HUES48 (cell line): Measurements from ENCODE around the gene ITPR3.

Experiments
- H3K27ac ChIP-seq: one replicate; pipeline ENCODE4 v1.7.0; 2013; ENCODE audit warnings: low read depth, low read length, inconsistent platforms
- H3K27me3 ChIP-seq: 2 replicates; pipeline ENCODE4 v1.6.1; 2013; ENCODE audit warnings: mild to moderate bottlenecking, low read length; ENCODE audit not compliant: control insufficient read depth, insufficient read depth
- H3K36me3 ChIP-seq: 2 replicates; pipeline ENCODE4 v1.6.1; 2013; ENCODE audit warnings: low read length; ENCODE audit not compliant: control insufficient read depth, insufficient read depth
- H3K4me1 ChIP-seq: 2 replicates; pipeline ENCODE4 v1.6.1; 2013; ENCODE audit warnings: mild to moderate bottlenecking, low read length; ENCODE audit not compliant: control insufficient read depth, insufficient read depth
- H3K4me3 ChIP-seq: 2 replicates; pipeline ENCODE4 v1.5.1; 2013; ENCODE audit warnings: mild to moderate bottlenecking, low read depth, low read length
- H3K9ac ChIP-seq: 2 replicates; pipeline ENCODE4 v1.6.1; 2013; ENCODE audit warnings: mild to moderate bottlenecking, low read depth, low read length, moderate library complexity
- H3K9me3 ChIP-seq: 2 replicates; pipeline ENCODE4 v1.6.1; 2013; ENCODE audit warnings: low read length; ENCODE audit not compliant: control insufficient read depth, insufficient read depth

ITPR3 gene

DNA sequence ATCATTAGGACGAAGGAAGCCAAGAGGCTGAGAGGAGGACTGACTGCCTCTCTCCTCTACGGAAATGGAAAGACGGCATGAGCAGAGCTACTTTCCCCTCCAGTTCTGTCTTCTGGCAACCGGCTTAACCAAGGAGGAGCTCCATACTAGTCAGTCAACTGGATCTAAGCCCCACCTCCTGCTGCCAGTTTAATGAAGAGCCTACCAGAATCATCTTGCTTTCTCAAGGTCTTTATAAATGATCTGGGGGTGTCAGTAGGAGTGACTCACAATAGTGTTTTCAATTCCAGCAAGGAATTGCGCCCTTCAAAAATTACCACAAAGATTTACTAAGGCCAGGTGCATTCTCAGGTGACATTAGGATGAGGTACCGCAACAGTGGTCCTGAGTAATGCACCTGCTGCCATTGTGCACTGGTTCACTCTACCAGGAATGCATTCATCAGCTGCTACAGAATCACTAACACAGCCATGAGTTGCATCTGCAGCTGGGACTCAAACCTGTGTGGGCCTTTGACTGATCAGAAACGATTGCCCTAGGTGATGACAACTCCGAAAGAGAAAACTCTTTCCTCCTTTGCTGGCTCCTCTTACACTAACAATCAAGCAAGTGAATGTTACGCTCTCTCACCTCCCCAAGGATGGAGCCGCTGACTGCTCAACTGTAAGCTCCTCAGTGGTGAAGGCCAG, 87.5 kb downstream of the ITPR3 start:
- H3K4me3 ChIP-seq: no peak overlapping the region
- H3K27ac ChIP-seq: no peak overlapping the region
- H3K9me3 ChIP-seq: no peaks in the 10 kb centered on the region
- H3K36me3 ChIP-seq: peaks cover 35% of the 10 kb centered on the region
- H3K4me1 ChIP-seq: peaks cover 15% of the 10 kb centered on the region; the same call in 1 of the 2 replicates
- H3K9ac ChIP-seq: no peak overlapping the region
- H3K27me3 ChIP-seq: no peaks in the 10 kb centered on the region

DNA sequence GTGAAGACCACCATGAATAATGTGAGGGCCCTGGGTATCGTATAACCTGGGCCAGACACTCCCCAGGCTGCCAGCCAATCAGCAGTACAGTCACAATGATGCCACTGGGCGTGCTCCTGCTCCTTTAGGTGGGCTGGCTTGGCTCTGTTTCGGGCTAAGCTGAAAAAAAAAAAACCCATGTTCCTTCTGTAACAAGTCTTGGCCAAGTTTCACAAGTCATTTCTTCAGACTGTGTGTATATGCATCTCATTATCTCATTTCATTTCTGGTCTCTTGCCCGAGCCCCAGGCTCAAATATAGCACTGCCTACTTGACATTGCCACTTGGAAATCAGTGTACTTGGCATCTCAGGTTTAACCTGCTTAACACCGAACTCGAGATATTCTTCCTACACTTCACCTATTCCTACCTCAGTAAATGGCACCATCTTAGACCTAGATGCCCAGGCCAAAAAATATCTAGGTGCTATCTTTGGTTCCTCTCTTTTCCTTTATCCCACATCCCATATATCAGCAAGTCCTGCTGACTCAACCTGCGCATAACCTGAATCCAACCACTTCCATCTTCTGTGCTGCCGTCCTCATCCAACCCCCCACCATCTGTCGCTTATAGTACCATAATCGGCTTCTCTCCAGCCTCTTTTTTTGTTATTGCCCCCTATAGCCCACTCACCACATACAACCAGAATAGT, 88.6 kb downstream of the ITPR3 start:
- Histone ChIP-seq H3K4me1 (peaks cover 15% of the 10 kb centered on the region; the same call in 1 of the 2 replicates), H3K27me3 (no peaks in the 10 kb centered on the region), H3K4me3 (no peak overlapping the region), H3K36me3 (peaks cover 32% of the 10 kb centered on the region), H3K9me3 (no peaks in the 10 kb centered on the region), H3K27ac (no peak overlapping the region), H3K9ac (no peak overlapping the region)

DNA sequence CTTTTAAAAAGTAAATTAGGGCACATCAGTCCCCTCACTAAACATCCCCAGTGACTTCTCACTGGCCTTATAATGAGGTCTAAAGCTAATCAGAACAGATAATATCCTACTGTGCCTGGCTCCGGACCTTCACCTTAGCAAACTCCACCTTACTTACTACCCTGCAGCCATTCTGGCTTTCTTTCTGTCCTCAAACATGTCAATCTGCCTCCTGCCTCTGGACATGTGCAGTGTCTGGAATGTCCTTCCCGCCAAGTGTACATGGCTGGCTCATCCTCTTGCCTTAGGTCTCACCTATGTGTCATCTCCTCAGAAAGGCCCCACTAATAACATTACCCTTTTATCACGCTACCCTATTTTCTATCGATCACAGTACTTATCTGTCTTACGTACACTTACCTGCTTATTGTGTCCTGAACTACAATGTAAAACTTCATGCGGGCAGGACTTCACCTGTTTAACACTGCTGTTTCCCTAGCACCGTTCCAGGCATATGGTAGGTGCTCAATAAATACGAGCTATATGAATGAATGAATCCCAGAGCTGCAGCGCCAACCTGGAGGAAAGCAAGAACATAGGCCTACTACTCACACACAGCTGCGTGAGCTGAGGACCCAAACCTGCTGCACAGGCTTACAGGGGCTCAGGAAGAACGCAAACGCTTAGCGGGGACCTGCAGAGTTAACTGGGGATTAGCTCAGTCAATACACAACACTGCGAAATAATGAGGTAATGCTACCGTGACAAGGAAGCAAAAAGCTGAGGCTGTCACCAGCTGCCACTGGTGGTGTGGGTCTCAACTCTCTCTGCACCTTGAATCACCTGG, 89.4 kb downstream of the ITPR3 start:
- Histone ChIP-seq H3K4me3 (peak overlapping the region; percentile 80), H3K9me3 (no peaks in the 10 kb centered on the region), H3K4me1 (peaks cover 15% of the 10 kb centered on the region; the same call in 1 of the 2 replicates), H3K36me3 (peaks cover 32% of the 10 kb centered on the region), H3K27ac (no peak overlapping the region), H3K9ac (peak overlapping the region; percentile 96; the same call in 1 of the 2 replicates), H3K27me3 (no peaks in the 10 kb centered on the region)

DNA sequence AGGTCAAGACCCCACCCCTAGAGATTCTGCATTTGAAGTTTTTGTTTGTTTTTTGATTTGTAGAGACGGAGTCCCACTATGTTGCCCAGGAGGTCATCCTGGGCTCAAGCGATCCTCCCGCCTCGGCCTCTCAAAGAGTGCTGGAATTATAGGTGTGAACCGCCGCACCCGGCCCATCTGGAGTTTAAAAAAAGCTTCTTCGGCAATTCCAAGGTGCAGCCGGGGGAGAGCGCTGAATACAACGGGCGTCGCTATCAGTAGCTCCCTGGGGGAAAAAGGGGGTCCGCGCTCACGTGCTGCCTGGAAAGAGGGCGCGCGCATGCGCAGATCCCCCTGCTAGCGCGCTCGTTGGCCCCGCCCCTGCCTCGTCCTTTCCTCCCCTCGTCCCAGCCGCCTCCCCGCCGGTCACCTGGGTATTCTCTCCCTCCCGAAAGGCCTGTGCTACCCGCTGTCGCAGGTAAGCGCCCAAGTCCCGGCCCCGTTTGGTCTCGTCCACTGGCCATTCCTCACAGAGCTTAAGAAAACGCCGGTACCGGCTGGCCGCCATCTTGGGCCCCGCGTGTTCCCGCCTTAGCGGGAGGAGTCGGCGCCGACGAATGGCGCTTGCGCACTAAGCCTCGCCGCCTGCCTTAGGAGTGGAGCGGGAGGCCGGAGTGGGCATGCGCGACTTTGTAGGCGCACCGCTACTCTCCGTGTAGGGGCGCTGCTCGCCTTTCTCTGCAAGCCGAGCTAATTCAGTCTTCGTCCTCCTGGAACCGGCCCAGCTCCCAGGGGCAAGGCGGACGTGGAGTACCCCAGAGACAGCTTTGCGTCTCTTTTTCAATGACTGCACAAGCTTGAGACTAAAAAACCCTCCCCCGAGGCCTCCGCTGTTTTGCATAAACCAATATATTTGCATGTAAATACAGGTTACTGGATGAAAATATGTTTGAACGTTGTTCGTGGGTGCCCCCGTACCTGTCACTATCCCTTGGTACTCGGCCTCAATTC, 90.3 kb downstream of the ITPR3 start, which contains the start of gene UQCC2:
Gene UQCC2, minus strand, starts transcription at position 561 of the 990 bp plus-strand sequence. Its CDS starts 14 bp downstream, at position 547.
- H3K4me1 ChIP-seq: peaks cover 15% of the 10 kb centered on the region; the same call in 1 of the 2 replicates
- H3K27me3 ChIP-seq: no peaks in the 10 kb centered on the region
- H3K36me3 ChIP-seq: peaks cover 32% of the 10 kb centered on the region
- H3K4me3 ChIP-seq: peak within 1 kb of the TSS; percentile 80
- no peaks in the 10 kb centered on the region for H3K9me3 ChIP-seq
- H3K9ac ChIP-seq: peak within 1 kb of the TSS; percentile 96
- H3K27ac ChIP-seq: peak within 1 kb of the TSS; percentile 96

DNA sequence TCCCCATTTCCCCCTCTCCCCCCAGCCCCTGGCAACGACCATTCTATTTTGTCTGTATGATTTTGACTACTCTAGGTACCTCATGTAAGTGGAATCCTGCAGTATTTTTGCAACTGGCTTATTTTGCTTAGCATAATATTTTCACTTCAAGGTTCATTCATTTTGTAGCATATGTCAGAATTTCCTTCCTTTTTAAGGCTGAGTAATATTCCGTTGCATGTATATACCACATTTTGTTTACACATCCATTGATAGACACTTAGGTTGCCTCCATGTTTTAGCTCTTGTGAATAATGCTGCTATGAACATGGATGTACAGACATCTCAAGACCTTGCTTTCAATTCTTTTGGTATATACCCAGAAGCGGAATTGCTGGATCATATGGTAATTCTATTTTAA, 91.8 kb downstream of the ITPR3 start:
- H3K27ac ChIP-seq: no peak overlapping the region
- H3K4me3 ChIP-seq: no peak overlapping the region
- no peaks in the 10 kb centered on the region for H3K9me3 ChIP-seq
- H3K36me3 ChIP-seq: peaks cover 26% of the 10 kb centered on the region
- H3K9ac ChIP-seq: no peak overlapping the region
- H3K4me1 ChIP-seq: peaks cover 14% of the 10 kb centered on the region; the same call in 1 of the 2 replicates
- no peaks in the 10 kb centered on the region for H3K27me3 ChIP-seq

DNA sequence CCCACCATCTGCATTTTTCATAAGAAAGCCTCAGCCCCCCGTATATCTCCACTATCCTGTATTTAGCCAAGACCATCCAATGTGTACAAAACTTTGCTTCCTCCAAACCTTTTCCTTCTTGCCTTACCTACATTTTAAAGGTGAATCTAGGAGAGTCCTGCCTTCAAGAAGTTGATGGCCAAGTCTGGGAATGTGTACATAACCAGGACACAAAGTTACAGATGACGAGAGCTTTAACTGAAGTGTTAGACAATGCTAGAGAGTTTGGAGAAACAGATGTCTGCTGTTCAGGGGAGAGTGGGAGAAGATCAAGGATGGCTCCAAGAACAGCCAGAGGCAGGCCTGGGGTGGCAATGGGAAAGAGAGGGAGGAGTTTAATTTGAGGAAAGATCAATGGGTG, 92.7 kb downstream of the ITPR3 start:
- H3K27ac ChIP-seq: no peak overlapping the region
- no peaks in the 10 kb centered on the region for H3K27me3 ChIP-seq
- H3K4me1 ChIP-seq: peaks cover 14% of the 10 kb centered on the region; the same call in 1 of the 2 replicates
- no peak overlapping the region for H3K9ac ChIP-seq
- H3K4me3 ChIP-seq: no peak overlapping the region
- H3K36me3 ChIP-seq: peaks cover 18% of the 10 kb centered on the region
- no peaks in the 10 kb centered on the region for H3K9me3 ChIP-seq

DNA sequence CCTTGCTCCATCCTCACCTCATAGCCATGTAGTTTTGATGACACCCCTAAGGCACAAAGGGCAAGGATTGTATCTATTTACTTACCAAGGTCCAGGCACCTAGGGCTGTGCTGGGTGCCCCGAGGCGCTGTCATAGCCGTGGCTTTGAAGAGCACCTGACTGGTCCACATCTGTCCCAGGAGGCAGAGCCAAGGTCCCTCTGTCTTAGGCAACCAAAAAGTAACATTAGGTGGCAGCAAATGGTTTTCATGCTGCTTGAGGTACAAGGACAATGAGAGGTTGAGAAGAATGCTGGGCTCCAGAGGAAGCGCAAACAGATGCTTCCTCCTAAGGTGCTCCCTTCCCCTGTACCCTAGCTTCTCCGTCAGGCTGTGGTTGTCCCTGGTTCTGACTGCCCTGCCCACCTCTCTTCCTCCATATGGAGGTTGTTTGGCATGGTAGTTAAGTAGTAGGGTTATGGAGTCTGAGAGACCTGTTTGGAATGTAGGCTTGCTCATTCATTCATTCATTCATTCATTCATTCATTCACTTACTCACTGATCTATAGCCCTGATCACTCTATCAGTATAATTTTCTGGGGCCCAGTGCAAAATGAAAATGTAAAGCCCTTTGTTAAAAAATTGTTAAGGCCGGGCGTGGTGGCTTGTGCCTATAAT, 93.4 kb downstream of the ITPR3 start:
- Histone ChIP-seq H3K27me3 (no peaks in the 10 kb centered on the region), H3K4me1 (peaks cover 14% of the 10 kb centered on the region; the same call in 1 of the 2 replicates), H3K36me3 (peaks cover 10% of the 10 kb centered on the region), H3K4me3 (no peak overlapping the region), H3K9ac (no peak overlapping the region), H3K9me3 (no peaks in the 10 kb centered on the region), H3K27ac (no peak overlapping the region)

DNA sequence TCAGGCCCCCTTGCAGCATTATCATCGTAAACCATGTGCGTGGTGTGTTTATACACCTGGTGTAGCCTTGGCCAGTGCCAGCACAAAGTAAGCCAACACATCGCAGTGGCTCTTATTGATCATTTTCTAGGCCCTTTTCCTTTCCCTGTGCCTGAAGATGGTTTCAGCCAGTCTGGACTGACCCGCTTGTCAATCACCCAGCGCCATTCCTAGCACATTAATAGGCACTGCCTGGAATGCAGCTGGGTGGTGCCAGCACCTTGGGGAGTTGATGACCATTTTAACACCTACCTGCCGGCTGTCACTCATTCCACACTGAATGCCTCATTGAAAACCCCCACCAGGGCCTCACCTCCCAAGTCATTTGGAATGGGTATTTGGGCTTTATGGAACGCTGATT, 95.3 kb downstream of the ITPR3 start:
- no peaks in the 10 kb centered on the region for H3K27me3 ChIP-seq
- no peak overlapping the region for H3K4me3 ChIP-seq
- peaks cover 8% of the 10 kb centered on the region; the same call in 1 of the 2 replicates for H3K4me1 ChIP-seq
- no peak overlapping the region for H3K27ac ChIP-seq
- no peaks in the 10 kb centered on the region for H3K9me3 ChIP-seq
- no peak overlapping the region for H3K9ac ChIP-seq
- H3K36me3 ChIP-seq: no peaks in the 10 kb centered on the region

DNA sequence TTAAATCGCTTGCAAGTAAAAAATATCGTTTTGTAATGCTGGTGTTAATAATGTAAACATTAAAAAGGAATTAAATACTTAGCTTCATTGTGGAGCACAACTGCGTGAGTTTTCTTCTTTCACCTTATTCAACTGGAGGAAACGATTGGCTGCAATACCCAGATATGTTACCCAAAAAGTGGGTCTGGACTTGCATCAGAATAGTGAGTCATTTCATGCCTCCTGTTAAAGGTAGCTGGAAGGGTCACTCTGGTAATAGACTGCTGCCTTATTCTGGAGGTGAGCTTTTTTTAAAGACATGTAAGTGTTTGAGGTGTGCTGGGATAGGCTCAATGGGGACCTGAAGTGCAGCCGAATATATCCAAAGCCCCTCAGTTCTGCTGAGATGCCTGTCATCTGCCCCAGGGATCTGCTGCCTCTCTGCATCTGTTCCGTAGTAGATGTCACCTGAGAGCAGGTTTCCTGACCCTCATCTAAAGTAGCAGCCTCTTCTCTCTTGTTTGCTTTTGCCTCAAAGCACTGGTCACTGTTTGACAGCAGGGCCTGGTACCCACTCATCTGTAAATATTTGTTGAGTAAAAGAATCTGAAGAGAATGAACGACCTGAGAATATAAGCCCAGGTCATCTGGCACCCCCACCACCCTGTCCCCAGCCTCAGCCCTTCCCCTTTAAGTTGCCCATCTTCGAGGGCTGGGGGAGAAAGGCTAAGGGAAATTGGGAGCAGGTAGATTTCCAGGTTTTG, 95.9 kb downstream of the ITPR3 start:
- Histone ChIP-seq H3K27ac (no peak overlapping the region), H3K9me3 (no peaks in the 10 kb centered on the region), H3K4me3 (no peak overlapping the region), H3K4me1 (0 out of 2 replicates have a peak, but pooled peaks cover 5% of the 10 kb centered on the region), H3K27me3 (no peaks in the 10 kb centered on the region), H3K36me3 (no peaks in the 10 kb centered on the region), H3K9ac (no peak overlapping the region)
